Memory B cell (primary cell): ENCODE measurements around the gene LMTK2.

ENCODE experiments used
- ATAC-seq: fragments of 150-1000 bp; cut with Tn5 transposase; 2 replicates; pipeline ENCODE4 v1.10.0; 2021; ENCODE audit warnings: low read depth, mild to moderate bottlenecking, moderate library complexity
- DNase-seq, 2 donors: peaks; one replicate each; pipeline ENCODE4 v3.0.0; 2022; ENCODE audit warnings: low spot score in 2 of 2
- H3K27ac Mint-ChIP-seq: one replicate; pipeline ENCODE4 v1.8.0; 2022; ENCODE audit warnings: mild to moderate bottlenecking, moderate library complexity, mixed read lengths
- H3K27me3 Mint-ChIP-seq: one replicate; pipeline ENCODE4 v1.8.0; 2022; ENCODE audit warnings: mixed read lengths
- H3K36me3 Mint-ChIP-seq: one replicate; pipeline ENCODE4 v1.8.0; 2022; ENCODE audit warnings: mild to moderate bottlenecking, mixed read lengths
- H3K4me1 Mint-ChIP-seq: one replicate; pipeline ENCODE4 v1.8.0; 2022; ENCODE audit warnings: mixed read lengths
- H3K4me3 Mint-ChIP-seq: one replicate; pipeline ENCODE4 v1.8.0; 2022; ENCODE audit warnings: mild to moderate bottlenecking, moderate library complexity, mixed read lengths
- H3K9me3 Mint-ChIP-seq: one replicate; pipeline ENCODE4 v1.8.0; 2022; ENCODE audit warnings: mixed read lengths

LMTK2 gene

GRCh38 chr7:98166668-98166970 is 60.0 kb downstream of the LMTK2 start:
- Mint-ChIP-seq H3K9me3 (no peaks in the 10 kb centered on the region), H3K36me3 (peaks cover 6% of the 10 kb centered on the region), H3K27me3 (no peaks in the 10 kb centered on the region), H3K4me3 (no peak overlapping the region), H3K27ac (no peak overlapping the region), H3K4me1 (peaks cover 11% of the 10 kb centered on the region)
- DNase-seq = no peak
- ATAC-seq = no peak

- no peak for DNase-seq
- Mint-ChIP-seq H3K9me3 (no peaks in the 10 kb centered on the region), H3K27me3 (no peaks in the 10 kb centered on the region), H3K36me3 (peaks cover 9% of the 10 kb centered on the region), H3K27ac (no peak overlapping the region), H3K4me1 (peaks cover 9% of the 10 kb centered on the region), H3K4me3 (no peak overlapping the region)
- ATAC-seq = no peak
Measured at GRCh38 chr7:98167653-98168052, 61.0 kb downstream of the LMTK2 start.

GRCh38 chr7:98168181-98168903 is 61.7 kb downstream of the LMTK2 start:
- Mint-ChIP-seq H3K27me3 (no peaks in the 10 kb centered on the region), H3K4me1 (peaks cover 6% of the 10 kb centered on the region), H3K36me3 (peaks cover 11% of the 10 kb centered on the region), H3K4me3 (no peak overlapping the region), H3K9me3 (no peaks in the 10 kb centered on the region), H3K27ac (no peak overlapping the region)
- peak; percentile 67 for ATAC-seq
- peak; percentile 37 to 63 for DNase-seq

DNA sequence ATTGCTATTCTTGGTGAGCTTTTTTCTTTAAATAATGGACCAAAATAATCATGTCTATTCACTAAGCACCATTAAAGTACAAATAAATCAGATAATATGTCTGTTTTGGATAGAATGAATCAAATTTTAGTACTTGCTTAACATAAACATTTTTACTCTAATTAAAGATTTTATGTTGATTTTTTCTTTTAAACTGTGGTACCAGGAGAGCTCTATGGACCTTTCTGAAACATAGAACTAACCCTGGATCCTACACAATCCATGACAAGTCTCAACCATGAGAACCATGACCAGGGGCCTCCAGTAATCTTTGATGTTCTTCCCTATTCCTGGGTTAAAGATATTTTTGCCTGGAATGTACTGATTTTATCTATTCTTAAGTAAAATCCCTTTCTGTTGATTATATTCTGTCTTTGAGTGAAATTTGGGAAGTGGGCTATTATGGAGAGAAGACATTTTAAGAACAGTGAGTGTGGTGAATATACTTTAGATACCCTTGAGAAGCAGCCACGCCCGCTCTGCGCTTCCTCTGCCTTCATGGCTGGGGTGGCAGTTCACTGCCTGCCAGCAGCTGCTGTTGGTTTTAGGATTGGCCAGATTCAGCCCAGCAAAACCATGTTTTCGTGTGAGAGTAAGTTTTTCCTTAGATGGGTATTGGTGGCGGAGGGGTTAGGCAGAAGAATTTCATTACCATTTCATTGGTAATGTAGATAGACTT is 62.4 kb downstream of the LMTK2 start:
- ATAC-seq (no peak), DNase-seq (no peak)
- H3K4me3 Mint-ChIP-seq = no peak overlapping the region
- H3K4me1 Mint-ChIP-seq = peaks cover 6% of the 10 kb centered on the region
- no peaks in the 10 kb centered on the region for H3K9me3 Mint-ChIP-seq
- no peak overlapping the region for H3K27ac Mint-ChIP-seq
- H3K27me3 Mint-ChIP-seq = no peaks in the 10 kb centered on the region
- H3K36me3 Mint-ChIP-seq = peaks cover 11% of the 10 kb centered on the region

DNA sequence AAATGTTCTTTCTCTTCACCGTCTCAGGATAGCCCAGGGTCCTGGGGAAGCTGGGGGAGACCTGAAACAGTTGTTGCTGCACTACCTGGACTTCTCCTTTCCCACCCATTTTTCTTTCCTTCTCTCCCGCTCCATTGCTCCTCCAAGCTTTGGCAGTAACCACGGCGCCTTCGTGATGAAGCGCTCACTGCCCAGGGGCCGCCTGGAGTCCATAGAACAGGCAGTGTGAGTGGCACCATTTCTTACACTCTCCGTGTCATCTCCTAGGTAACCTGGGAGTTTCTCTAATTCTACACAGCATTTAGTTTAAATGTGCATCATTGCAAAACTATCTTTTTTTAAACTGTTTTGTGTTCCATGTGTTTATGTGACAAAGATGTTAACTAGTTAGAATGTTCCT is 64.3 kb downstream of the LMTK2 start:
- H3K4me1 Mint-ChIP-seq = peaks cover 6% of the 10 kb centered on the region
- no peaks in the 10 kb centered on the region for H3K9me3 Mint-ChIP-seq
- DNase-seq (no peak), ATAC-seq (no peak)
- no peak overlapping the region for H3K27ac Mint-ChIP-seq
- H3K4me3 Mint-ChIP-seq = no peak overlapping the region
- no peaks in the 10 kb centered on the region for H3K27me3 Mint-ChIP-seq
- peaks cover 19% of the 10 kb centered on the region for H3K36me3 Mint-ChIP-seq

DNA sequence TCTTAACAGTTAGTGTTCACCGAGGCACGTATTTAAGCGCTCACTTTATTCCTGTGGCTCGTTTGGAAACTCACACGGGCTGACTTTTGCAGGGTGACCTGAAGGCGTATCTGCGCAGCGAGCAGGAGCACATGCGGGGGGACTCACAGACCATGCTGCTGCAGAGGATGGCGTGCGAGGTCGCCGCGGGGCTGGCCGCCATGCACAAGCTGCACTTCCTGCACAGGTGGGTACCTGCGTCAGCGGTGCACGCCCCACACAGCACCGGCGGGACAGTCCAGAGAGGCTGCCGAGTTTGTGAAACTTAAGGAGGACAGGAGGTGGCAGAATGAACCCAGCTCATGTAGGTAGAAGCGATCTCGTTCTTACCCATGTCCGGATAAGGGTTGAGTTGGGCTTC is 64.8 kb downstream of the LMTK2 start:
- H3K9me3 Mint-ChIP-seq = no peaks in the 10 kb centered on the region
- no peaks in the 10 kb centered on the region for H3K27me3 Mint-ChIP-seq
- ATAC-seq = no peak
- no peak for DNase-seq
- no peak overlapping the region for H3K4me3 Mint-ChIP-seq
- no peak overlapping the region for H3K27ac Mint-ChIP-seq
- peaks cover 19% of the 10 kb centered on the region for H3K36me3 Mint-ChIP-seq
- peaks cover 4% of the 10 kb centered on the region for H3K4me1 Mint-ChIP-seq

GRCh38 chr7:98174334-98175259 is 67.9 kb downstream of the LMTK2 start:
- no peak overlapping the region for H3K4me3 Mint-ChIP-seq
- DNase-seq (no peak), ATAC-seq (no peak)
- H3K27me3 Mint-ChIP-seq = no peaks in the 10 kb centered on the region
- no peak overlapping the region for H3K27ac Mint-ChIP-seq
- no peaks in the 10 kb centered on the region for H3K4me1 Mint-ChIP-seq
- H3K9me3 Mint-ChIP-seq = no peaks in the 10 kb centered on the region
- H3K36me3 Mint-ChIP-seq = peaks cover 15% of the 10 kb centered on the region

DNA sequence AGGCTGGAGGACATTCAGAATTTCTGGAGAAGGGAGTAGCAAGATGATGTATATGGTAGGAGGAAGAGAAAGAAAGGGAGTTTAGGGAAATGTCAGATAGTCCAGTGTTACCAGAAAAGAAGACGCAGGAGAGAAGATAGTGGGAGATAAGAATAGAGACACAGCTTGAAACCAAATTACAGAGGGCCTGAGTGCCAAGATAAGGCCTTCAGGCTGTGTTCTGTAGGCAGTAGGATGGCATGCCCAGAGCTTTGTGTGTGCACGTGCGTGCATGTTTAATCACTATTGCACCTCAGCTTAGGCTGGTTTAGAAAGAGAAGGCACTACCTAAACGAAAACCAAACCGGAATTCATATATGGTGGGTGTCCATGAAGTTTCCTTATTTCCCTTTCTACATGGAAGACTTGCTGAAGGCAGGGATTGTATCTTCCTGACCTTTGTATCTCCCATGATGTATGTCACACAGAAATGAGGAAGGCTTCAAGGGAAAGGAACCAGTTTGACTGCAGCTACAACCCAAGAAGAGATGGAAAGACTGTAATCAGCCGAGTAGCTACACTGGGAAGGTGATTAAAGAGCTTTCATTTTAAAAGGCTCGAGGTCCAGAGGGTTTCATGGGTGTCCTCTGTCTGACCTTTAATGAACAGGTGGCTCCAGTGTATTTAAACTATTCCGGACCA is 68.7 kb downstream of the LMTK2 start:
- Mint-ChIP-seq H3K27ac (no peak overlapping the region), H3K27me3 (no peaks in the 10 kb centered on the region), H3K9me3 (no peaks in the 10 kb centered on the region), H3K36me3 (peaks cover 14% of the 10 kb centered on the region), H3K4me1 (no peaks in the 10 kb centered on the region), H3K4me3 (no peak overlapping the region)
- ATAC-seq (no peak), DNase-seq (no peak)

- H3K36me3 Mint-ChIP-seq = peaks cover 17% of the 10 kb centered on the region
- DNase-seq (no peak), ATAC-seq (no peak)
- H3K9me3 Mint-ChIP-seq = no peaks in the 10 kb centered on the region
- no peak overlapping the region for H3K27ac Mint-ChIP-seq
- H3K4me3 Mint-ChIP-seq = no peak overlapping the region
- no peaks in the 10 kb centered on the region for H3K4me1 Mint-ChIP-seq
- H3K27me3 Mint-ChIP-seq = no peaks in the 10 kb centered on the region
Measured at GRCh38 chr7:98177553-98177952, 70.9 kb downstream of the LMTK2 start.

DNA sequence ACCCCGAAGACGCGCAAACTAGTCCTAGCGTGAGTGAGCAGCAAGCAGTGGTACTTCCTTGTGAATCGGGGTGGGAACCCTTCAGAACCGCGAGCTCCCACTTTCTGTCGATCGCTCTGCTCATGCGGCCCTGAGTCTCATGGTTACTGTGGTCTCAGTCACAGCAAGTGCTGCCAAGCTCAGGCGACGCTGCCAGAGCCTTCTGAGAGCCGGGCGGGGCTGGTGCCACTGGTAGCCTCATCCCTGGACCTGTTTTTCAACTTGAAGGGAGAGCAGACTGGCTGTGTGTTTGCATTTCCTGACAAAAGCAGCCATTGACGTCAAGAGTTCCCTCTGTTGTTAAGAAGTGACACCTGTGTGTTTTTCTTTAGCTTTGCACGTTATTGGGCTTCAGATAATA is 71.7 kb downstream of the LMTK2 start:
- Mint-ChIP-seq H3K4me1 (no peaks in the 10 kb centered on the region), H3K9me3 (no peaks in the 10 kb centered on the region), H3K36me3 (peaks cover 15% of the 10 kb centered on the region), H3K27ac (no peak overlapping the region), H3K27me3 (no peaks in the 10 kb centered on the region), H3K4me3 (no peak overlapping the region)
- ATAC-seq (no peak), DNase-seq (no peak)

GRCh38 chr7:98178762-98179490 is 72.3 kb downstream of the LMTK2 start:
- Mint-ChIP-seq H3K9me3 (no peaks in the 10 kb centered on the region), H3K4me1 (no peaks in the 10 kb centered on the region), H3K36me3 (peaks cover 19% of the 10 kb centered on the region), H3K27me3 (no peaks in the 10 kb centered on the region), H3K4me3 (no peak overlapping the region), H3K27ac (no peak overlapping the region)
- DNase-seq = no peak
- ATAC-seq = no peak

DNA sequence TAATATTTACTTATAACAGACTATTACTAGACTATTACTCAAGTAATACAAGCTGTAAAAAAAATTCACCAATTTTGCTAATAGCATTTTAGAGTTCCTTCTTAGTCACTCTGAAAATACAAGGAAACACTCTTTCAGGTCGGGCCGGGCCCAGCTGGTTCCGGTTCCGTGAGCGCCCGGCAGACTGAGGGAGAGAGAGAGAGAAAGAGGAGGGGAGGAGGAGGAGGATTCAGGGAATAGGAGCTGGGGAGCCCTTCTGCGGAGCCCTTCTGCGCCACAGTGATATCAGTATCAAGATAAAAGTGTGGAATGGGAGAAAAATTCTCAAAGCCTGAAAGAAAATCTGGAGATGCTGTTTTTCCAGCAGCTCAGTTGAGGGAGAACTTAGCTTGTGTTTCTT is 74.1 kb downstream of the LMTK2 start:
- Mint-ChIP-seq H3K9me3 (no peaks in the 10 kb centered on the region), H3K4me3 (no peak overlapping the region), H3K4me1 (no peaks in the 10 kb centered on the region), H3K36me3 (peaks cover 11% of the 10 kb centered on the region), H3K27ac (no peak overlapping the region), H3K27me3 (no peaks in the 10 kb centered on the region)
- DNase-seq (no peak), ATAC-seq (no peak)

GRCh38 chr7:98185101-98185500 is 78.4 kb downstream of the LMTK2 start:
- Mint-ChIP-seq H3K36me3 (peaks cover 24% of the 10 kb centered on the region), H3K9me3 (peaks cover 4% of the 10 kb centered on the region), H3K27me3 (peaks cover 3% of the 10 kb centered on the region), H3K4me3 (no peak overlapping the region), H3K4me1 (no peaks in the 10 kb centered on the region), H3K27ac (no peak overlapping the region)
- DNase-seq (no peak), ATAC-seq (no peak)
